ENCODE results near the gene OPA3.

DNA sequence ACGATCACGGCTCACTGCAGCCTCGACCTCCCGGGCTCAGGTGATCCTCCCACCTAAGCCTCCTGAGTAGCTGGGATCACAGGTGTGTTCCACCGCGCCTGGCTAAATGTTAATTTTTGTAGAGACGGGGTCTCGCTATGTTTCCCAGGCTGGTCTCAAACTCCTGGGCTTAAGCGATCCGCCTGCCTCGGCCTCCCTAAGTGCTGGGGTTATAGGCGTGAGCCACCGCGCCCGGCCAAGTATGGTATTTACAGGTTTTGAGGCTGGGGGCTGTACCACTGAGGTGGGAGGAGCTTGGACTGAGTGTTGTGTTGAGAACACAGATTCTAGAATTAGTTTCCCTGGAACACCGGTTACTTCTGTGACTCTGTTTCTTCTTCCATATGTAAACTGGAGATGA lies 86.8 kb downstream of the OPA3 start:
- TF ChIP-seq, protein P1, sequence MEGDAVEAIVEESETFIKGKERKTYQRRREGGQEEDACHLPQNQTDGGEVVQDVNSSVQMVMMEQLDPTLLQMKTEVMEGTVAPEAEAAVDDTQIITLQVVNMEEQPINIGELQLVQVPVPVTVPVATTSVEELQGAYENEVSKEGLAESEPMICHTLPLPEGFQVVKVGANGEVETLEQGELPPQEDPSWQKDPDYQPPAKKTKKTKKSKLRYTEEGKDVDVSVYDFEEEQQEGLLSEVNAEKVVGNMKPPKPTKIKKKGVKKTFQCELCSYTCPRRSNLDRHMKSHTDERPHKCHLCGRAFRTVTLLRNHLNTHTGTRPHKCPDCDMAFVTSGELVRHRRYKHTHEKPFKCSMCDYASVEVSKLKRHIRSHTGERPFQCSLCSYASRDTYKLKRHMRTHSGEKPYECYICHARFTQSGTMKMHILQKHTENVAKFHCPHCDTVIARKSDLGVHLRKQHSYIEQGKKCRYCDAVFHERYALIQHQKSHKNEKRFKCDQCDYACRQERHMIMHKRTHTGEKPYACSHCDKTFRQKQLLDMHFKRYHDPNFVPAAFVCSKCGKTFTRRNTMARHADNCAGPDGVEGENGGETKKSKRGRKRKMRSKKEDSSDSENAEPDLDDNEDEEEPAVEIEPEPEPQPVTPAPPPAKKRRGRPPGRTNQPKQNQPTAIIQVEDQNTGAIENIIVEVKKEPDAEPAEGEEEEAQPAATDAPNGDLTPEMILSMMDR (conservative IDR thresholded peaks at IDR 0.05) = no peak
- no peak for TF ChIP-seq EZH2 (IDR thresholded peaks at IDR 0.05; ENCODE audit: low read depth)

Measured in PC-9 (cell line).